ENCODE measurements around the gene NLRP13. TPM values are rescaled to one million over a fixed set of nuclear protein-coding genes. Genes with fewer than 3 reads are reported as not detected.

Gene NLRP13
- polyA plus RNA-seq, 3 donors = not detected

DNA sequence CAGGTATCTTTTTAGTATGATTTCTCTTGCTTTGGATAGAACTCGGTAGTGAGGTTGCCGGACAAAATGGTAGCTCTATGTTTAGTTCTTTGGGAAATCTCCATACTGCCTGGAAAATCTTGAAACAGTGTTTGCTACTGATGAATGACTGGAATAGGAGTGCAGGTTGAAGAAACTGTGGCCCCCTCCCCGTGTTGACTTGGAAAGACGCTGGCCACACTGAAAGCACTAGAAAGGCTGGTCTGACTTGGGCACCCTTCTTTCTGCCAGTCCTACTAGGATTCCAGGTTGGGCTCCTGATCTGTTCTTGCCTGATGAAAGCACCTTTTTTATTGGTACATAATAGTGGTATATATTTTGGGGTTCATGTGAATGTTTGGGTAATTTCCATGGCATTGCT lies 49.5 kb downstream of the NLRP13 start:
- H3K4me1 ChIP-seq (ENCODE audit: control insufficient read depth in 1 of 2, insufficient read depth in 2 of 2, low read length in 2 of 2) = no peaks in the 10 kb centered on the region
- Mint-ChIP-seq H3K27me3 (ENCODE audit: low read depth in 3 of 3) (no peaks in the 10 kb centered on the region), H3K4me1 (no peaks in the 10 kb centered on the region), H3K4me3 (no peak overlapping the region), H3K9me3 (peaks cover 18 to 78% (median 50%) of the 10 kb centered on the region in 7 donors), H3K27ac (no peak overlapping the region), H3K36me3 (no peaks in the 10 kb centered on the region)
- no peaks in the 10 kb centered on the region for H3K27me3 ChIP-seq (ENCODE audit: control insufficient read depth in 2 of 2, insufficient read depth in 2 of 2, low read length in 2 of 2)
- H3K27ac ChIP-seq (ENCODE audit: low read depth in 1 of 2, low read length in 2 of 2) = no peak overlapping the region
- H3K79me2 ChIP-seq (ENCODE audit: insufficient read depth, low read length) = no peaks in the 10 kb centered on the region
- H3K4me2 ChIP-seq (replicated peaks; ENCODE audit: extremely low read depth, low read length, poor library complexity, severe bottlenecking) = no peak overlapping the region
- no peak for DNase-seq
- H3K36me3 ChIP-seq (replicated peaks in 1 of 2; ENCODE audit: control insufficient read depth in 1 of 2, insufficient read depth in 2 of 2, low read length in 2 of 2) = no peaks in the 10 kb centered on the region
- intact Hi-C loops (cut with micrococcal nuclease) = no loop called here
- no peak overlapping the region for H3K4me3 ChIP-seq (replicated peaks in 1 of 3; ENCODE audit: low read depth in 2 of 3, low read length in 3 of 3)
- peaks cover 43 to 61% of the 10 kb centered on the region in 2 donors for H3K9me3 ChIP-seq (replicated peaks in 1 of 2; ENCODE audit: control insufficient read depth in 1 of 2, insufficient read depth in 1 of 2, low read length in 2 of 2)
- H3K9ac ChIP-seq (ENCODE audit: insufficient read depth, low read length, poor library complexity, severe bottlenecking) = no peak overlapping the region
- H4K20me1 ChIP-seq (ENCODE audit: insufficient read depth, low read length) = no peaks in the 10 kb centered on the region
- WGBS (ENCODE audit: insufficient coverage) = 95% methylated on average over 4 of the region's 4 CpGs
- H2AFZ ChIP-seq (ENCODE audit: insufficient read depth, low read depth, low read length, poor library complexity, severe bottlenecking) = no peak overlapping the region
- TF ChIP-seq, protein P1, sequence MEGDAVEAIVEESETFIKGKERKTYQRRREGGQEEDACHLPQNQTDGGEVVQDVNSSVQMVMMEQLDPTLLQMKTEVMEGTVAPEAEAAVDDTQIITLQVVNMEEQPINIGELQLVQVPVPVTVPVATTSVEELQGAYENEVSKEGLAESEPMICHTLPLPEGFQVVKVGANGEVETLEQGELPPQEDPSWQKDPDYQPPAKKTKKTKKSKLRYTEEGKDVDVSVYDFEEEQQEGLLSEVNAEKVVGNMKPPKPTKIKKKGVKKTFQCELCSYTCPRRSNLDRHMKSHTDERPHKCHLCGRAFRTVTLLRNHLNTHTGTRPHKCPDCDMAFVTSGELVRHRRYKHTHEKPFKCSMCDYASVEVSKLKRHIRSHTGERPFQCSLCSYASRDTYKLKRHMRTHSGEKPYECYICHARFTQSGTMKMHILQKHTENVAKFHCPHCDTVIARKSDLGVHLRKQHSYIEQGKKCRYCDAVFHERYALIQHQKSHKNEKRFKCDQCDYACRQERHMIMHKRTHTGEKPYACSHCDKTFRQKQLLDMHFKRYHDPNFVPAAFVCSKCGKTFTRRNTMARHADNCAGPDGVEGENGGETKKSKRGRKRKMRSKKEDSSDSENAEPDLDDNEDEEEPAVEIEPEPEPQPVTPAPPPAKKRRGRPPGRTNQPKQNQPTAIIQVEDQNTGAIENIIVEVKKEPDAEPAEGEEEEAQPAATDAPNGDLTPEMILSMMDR (IDR thresholded peaks at IDR 0.05) = no peak

DNA sequence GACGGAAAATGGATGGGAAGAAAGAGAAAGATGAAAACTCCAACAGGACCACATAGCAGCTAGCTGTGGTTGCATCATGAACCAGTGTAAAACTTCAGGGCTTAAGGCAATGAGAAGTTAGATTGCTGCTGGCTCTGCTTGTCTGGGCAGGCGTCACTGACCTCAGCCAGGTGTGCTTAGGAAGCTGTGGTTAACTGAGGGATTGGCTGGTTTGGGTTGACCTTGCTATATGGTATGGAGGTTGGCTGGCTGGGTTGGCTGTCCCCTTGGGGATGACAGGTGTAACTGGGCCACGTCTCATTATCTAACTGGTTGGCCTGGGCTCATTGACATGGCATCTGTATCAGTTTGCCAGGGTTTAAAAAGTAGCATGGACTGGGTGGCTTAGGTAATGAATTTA lies 54.9 kb downstream of the NLRP13 start:
- Histone ChIP-seq H4K20me1 (ENCODE audit: insufficient read depth, low read length) (no peaks in the 10 kb centered on the region), H3K9ac (ENCODE audit: insufficient read depth, low read length, poor library complexity, severe bottlenecking) (no peak overlapping the region), H2AFZ (ENCODE audit: insufficient read depth, low read depth, low read length, poor library complexity, severe bottlenecking) (no peak overlapping the region), H3K4me3 (replicated peaks in 1 of 3; ENCODE audit: low read depth in 2 of 3, low read length in 3 of 3) (no peak overlapping the region), H3K4me1 (ENCODE audit: control insufficient read depth in 1 of 2, insufficient read depth in 2 of 2, low read length in 2 of 2) (no peaks in the 10 kb centered on the region), H3K4me2 (replicated peaks; ENCODE audit: extremely low read depth, low read length, poor library complexity, severe bottlenecking) (no peak overlapping the region), H3K36me3 (replicated peaks in 1 of 2; ENCODE audit: control insufficient read depth in 1 of 2, insufficient read depth in 2 of 2, low read length in 2 of 2) (no peaks in the 10 kb centered on the region), H3K79me2 (ENCODE audit: insufficient read depth, low read length) (no peaks in the 10 kb centered on the region), H3K27ac (ENCODE audit: low read depth in 1 of 2, low read length in 2 of 2) (no peak overlapping the region), H3K27me3 (ENCODE audit: control insufficient read depth in 2 of 2, insufficient read depth in 2 of 2, low read length in 2 of 2) (no peaks in the 10 kb centered on the region), H3K9me3 (replicated peaks in 1 of 2; ENCODE audit: control insufficient read depth in 1 of 2, insufficient read depth in 1 of 2, low read length in 2 of 2) (peaks cover 38 to 54% of the 10 kb centered on the region in 2 donors)
- intact Hi-C loops (cut with micrococcal nuclease) = no loop called here
- Mint-ChIP-seq H3K4me1 (no peaks in the 10 kb centered on the region), H3K4me3 (no peak overlapping the region), H3K36me3 (no peaks in the 10 kb centered on the region), H3K27me3 (ENCODE audit: low read depth in 3 of 3) (peaks cover 0 to 2% (median 0%) of the 10 kb centered on the region in 3 donors), H3K9me3 (peaks cover 23 to 58% (median 35%) of the 10 kb centered on the region in 7 donors), H3K27ac (no peak overlapping the region)
- TF ChIP-seq, protein P1 (IDR thresholded peaks at IDR 0.05) = no peak
- DNase-seq = no peak
- 60% methylated on average over 1 of the region's 3 CpGs for WGBS (ENCODE audit: insufficient coverage)
